AG09319 (cell line): ENCODE measurements around the gene SLC12A9.

Source experiments
- DNase-seq: peaks from one replicate; pipeline ENCODE4 v3.0.0-alpha.2; 2010; ENCODE audit warnings: low read depth; ENCODE audit errors: extremely low read depth
- TF ChIP-seq, protein P1 (sequence below): IDR thresholded peaks from 2 replicates; pipeline ENCODE4 v1.5.1; 2011; ENCODE audit warnings: low read depth, mild to moderate bottlenecking, inconsistent platforms, low read length, moderate library complexity

SLC12A9 gene

GRCh38 chr7:100881136-100881535 is 28.6 kb downstream of the SLC12A9 start:
- no peak for DNase-seq
- TF ChIP-seq, protein P1, sequence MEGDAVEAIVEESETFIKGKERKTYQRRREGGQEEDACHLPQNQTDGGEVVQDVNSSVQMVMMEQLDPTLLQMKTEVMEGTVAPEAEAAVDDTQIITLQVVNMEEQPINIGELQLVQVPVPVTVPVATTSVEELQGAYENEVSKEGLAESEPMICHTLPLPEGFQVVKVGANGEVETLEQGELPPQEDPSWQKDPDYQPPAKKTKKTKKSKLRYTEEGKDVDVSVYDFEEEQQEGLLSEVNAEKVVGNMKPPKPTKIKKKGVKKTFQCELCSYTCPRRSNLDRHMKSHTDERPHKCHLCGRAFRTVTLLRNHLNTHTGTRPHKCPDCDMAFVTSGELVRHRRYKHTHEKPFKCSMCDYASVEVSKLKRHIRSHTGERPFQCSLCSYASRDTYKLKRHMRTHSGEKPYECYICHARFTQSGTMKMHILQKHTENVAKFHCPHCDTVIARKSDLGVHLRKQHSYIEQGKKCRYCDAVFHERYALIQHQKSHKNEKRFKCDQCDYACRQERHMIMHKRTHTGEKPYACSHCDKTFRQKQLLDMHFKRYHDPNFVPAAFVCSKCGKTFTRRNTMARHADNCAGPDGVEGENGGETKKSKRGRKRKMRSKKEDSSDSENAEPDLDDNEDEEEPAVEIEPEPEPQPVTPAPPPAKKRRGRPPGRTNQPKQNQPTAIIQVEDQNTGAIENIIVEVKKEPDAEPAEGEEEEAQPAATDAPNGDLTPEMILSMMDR: no peak

DNA sequence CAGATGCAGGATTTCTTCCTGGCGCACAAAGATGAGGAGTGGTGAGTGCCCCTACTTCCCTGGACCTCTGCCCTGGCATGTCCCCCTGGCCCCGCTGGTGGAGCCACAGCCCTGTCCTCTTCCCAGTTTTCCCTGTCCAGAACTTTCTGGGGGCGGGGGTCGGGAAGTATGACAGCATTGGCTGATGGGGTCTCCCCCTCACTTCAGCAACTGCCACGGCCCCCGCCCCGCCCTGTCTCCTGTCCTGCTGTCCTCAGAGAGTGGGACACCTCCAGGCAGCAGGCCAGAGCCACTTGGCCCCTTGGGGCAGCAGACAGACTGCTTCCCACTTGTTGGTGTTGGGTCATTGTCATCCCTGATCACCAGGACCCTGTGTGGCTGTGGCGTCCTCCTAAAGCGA is 29.7 kb downstream of the SLC12A9 start:
- TF ChIP-seq, protein P1: no peak
- no peak for DNase-seq

DNA sequence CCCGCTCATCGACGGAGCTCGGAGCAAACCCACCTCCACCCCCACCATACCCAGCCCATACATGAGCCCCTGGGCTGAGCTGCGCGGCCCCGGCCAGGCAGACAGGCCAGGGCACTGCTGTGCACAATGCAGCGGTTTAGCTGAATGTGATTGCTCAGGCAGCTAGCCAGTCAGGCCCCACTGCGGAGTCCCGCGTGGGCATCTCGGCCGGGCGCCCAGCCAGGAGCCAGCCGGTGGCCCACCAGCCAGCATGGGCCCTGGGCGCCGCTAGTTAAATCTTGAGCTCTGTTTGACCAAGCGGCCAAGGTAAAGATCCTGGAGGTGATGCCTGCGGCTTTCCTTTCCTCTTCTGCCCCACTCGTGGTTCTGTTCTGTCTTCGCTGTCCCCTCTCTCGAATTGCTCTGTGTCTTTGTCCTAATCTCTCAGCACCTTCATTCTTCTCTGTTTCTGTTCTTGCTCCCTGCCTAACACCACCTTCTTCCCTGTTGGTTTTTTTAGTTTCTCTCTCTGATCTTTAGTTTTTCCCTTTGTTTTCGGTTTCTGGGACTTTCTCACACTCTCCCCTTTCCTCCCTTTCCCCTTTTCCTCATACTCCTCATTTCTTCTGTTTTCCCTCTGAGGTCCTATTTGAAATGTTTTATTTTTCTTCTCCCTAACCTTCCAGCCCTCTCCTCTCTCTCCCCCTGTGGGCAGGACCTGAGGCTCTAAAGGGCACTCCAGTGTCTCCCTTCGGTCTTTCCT is 30.4 kb downstream of the SLC12A9 start:
- TF ChIP-seq, protein P1: no peak
- DNase-seq: no peak

DNA sequence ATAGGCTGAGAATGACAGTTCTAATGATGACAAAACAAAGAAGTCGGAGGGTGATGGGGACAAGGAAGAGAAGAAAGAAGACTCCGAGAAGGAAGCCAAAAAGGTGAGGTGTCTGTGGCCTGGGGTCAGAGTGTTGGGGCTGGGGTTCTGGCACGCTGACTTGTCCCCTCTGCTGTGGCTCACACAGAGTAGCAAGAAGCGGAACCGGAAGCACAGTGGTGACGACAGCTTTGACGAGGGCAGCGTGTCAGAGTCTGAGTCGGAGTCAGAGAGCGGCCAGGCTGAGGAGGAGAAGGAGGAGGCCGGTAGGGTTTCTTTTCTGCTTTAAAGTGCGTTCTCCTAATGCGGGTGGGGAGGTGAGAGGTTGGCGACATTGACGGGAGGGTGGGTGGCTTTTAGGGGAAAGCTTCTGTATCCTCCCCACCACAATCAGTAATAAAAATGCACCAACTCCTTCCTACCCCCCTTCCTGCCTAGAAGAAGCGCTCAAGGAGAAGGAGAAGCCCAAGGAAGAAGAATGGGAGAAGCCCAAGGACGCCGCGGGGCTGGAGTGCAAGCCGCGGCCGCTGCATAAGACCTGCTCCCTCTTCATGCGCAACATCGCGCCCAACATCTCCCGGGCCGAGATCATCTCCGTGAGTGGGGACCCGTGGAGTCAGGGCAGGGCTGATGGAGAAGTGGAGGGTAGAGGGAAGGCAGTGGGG is 32.4 kb downstream of the SLC12A9 start:
- TF ChIP-seq, protein P1: no peak
- no peak for DNase-seq

DNA sequence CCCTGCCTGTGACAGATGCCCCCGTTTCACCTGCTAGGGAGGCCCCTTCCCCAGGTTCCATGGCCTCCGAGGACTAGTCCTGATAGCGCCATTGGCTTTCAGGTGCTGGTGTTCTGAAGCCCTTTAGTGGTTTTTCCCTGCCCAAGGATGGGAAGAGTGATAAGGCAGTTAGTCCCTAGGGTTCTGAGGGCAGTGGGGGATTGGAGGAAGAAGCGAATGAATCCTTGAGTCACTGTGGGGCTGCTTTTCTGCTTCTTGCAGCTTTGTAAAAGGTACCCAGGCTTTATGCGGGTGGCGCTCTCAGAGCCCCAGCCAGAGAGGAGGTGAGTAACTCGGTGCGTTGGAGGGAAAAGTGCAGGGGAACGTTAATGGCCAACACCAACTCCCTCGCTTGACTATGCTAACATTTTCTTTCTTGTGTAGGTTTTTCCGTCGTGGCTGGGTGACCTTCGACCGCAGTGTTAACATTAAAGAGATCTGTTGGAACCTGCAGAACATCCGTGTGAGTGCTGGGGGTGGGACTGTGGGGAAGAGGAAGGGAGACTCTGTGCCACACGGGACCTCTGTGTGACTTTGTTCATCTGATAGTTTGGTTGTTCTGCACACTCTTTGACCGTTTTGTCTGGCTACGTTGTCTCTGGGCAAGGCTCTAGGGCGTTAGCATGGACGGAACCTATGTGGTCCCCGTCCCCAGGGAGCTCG is 33.1 kb downstream of the SLC12A9 start:
- DNase-seq: no peak
- TF ChIP-seq, protein P1: no peak

GRCh38 chr7:100886142-100886935 is 33.8 kb downstream of the SLC12A9 start:
- DNase-seq: no peak
- TF ChIP-seq, protein P1: no peak
